ENCODE results near the gene CCL26. TPM values are rescaled to one million over a fixed set of nuclear protein-coding genes. Genes with fewer than 3 reads are reported as not detected.
"Not testable (repeated sequence)": the region's sequence is repeated elsewhere in the genome, so short reads cannot be mapped to it uniquely, and the experiment has no call there.

Gene CCL26
- total RNA-seq, 5 donors from 2014 or later (not counting 1 experiment from before 2014, with no cell fraction given), result not detected

DNA sequence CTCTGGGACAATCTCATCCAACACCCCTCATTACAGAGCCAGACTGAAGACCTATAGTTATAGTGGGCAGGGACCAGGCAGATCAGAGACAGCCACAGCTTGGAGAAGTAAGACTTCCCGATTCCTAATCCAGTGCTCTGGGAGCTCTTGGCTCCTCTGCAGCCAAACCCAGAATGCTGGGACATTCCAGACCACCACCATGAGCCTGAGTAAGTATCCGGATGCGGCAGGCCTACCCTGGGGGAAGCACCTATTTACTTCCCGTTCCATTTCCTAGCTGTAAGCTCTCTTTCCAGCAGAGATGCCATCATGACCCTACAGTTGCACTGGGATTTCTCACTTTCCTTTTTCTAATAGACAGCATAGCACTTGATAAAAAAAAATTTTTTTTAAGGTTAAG, 49.6 kb downstream of the CCL26 start:
- Mint-ChIP-seq H3K4me1 (peaks cover 0 to 6% (median under 1%) of the 10 kb centered on the region in 3 donors), H3K9me3 (no peaks in the 10 kb centered on the region), H3K27me3 (no peaks in the 10 kb centered on the region), H3K27ac (no peak overlapping the region), H3K4me3 (no peak overlapping the region), H3K36me3 (no peaks in the 10 kb centered on the region)
- ATAC-seq (replicated peaks in 1 of 4), result no peak
- Histone ChIP-seq H3K4me1 (ENCODE audit: control insufficient read depth in 1 of 2, extremely low read depth in 1 of 2, insufficient read depth in 2 of 2, low read length in 2 of 2) (peaks cover 0 to 9% of the 10 kb centered on the region in 2 experiments), H3K27ac (ENCODE audit: low read length) (no peak overlapping the region), H3K4me3 (ENCODE audit: control insufficient read depth in 1 of 2, extremely low read depth in 1 of 2, low read length in 1 of 2) (no peak overlapping the region), H3K27me3 (replicated peaks in 1 of 2; ENCODE audit: control insufficient read depth in 2 of 2, extremely low read depth in 1 of 2, insufficient read depth in 2 of 2, low read length in 1 of 2) (no peaks in the 10 kb centered on the region), H3K36me3 (ENCODE audit: control insufficient read depth in 2 of 2, extremely low read depth in 1 of 2, insufficient read depth in 1 of 2, low read length in 1 of 2) (no peaks in the 10 kb centered on the region), H3K9me3 (no peaks in the 10 kb centered on the region)
- DNase-seq, result no peak
- WGBS (ENCODE audit: insufficient coverage), result 100% methylated on average over 2 of the region's 4 CpGs
- CTCF ChIA-PET, result no interaction called here
- POLR2A ChIA-PET, result interaction anchor here in 1 of 2 donors (0.6 kb wide), 1 partner anchor 19 kb away, joined by 11 read pairs; no protein-coding TSS in a partner anchor

DNA sequence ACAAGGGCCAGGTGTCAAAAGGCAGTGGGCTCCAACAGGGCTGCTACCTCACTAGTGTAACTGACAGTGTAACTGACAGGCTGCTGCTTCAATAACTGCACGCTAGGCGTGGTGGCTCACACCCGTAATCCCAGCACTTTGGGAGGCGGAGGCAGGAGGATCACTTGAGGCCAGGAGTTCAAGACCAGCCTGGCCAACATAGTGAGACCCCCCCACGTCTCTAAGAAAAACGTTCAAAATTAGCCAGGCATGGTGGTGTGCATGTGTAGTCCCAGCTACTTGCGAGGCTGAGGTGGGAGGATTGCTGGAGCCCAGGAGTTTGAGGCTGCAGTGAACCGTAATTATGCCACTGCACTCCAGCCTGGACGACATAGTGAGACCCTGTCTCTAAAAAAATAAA, 50.1 kb downstream of the CCL26 start:
- CTCF ChIA-PET; H3K27ac ChIP-seq (ENCODE audit: low read length); POLR2A ChIA-PET; H3K36me3 Mint-ChIP-seq; H3K4me1 ChIP-seq (ENCODE audit: control insufficient read depth in 1 of 2, extremely low read depth in 1 of 2, insufficient read depth in 2 of 2, low read length in 2 of 2); H3K27me3 ChIP-seq (replicated peaks in 1 of 2; ENCODE audit: control insufficient read depth in 2 of 2, extremely low read depth in 1 of 2, insufficient read depth in 2 of 2, low read length in 1 of 2); H3K4me3 Mint-ChIP-seq; H3K36me3 ChIP-seq (ENCODE audit: control insufficient read depth in 2 of 2, extremely low read depth in 1 of 2, insufficient read depth in 1 of 2, low read length in 1 of 2); DNase-seq; H3K4me3 ChIP-seq (ENCODE audit: control insufficient read depth in 1 of 2, extremely low read depth in 1 of 2, low read length in 1 of 2); H3K9me3 ChIP-seq; H3K4me1 Mint-ChIP-seq; H3K27ac Mint-ChIP-seq; ATAC-seq (replicated peaks in 1 of 4); H3K9me3 Mint-ChIP-seq; H3K27me3 Mint-ChIP-seq: not testable (repeated sequence)
- 91% methylated on average over 7 of the region's 9 CpGs for WGBS (ENCODE audit: insufficient coverage)

DNA sequence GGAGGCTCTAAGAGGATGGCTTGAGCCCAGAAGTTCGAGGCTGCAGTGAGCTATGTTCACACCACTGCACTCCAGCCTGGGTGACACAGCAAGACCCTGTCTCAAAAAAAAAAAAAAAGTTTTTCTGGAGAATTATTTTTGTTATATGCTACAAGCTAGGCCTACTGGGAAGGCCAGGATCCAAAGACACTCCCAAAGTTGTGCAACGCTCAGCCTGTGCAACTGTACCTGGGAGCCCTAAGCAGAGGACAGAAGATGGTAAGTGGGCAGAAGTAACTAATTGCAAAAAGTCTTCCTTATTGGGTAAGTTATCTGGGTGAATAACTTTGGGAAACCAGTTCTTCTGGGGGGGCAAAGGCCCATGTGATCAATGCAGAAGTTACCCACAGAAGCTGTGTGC, 50.6 kb downstream of the CCL26 start:
- Mint-ChIP-seq H3K4me3 (no peak overlapping the region), H3K27me3 (no peaks in the 10 kb centered on the region), H3K27ac (no peak overlapping the region), H3K9me3 (no peaks in the 10 kb centered on the region), H3K4me1 (peaks cover 0 to 3% (median 0%) of the 10 kb centered on the region in 3 donors), H3K36me3 (no peaks in the 10 kb centered on the region)
- ChIA-PET CTCF (interaction anchor here in 1 of 2 donors (0.6 kb wide), 1 partner anchor 65 kb away, joined by 6 read pairs; no protein-coding TSS in a partner anchor), POLR2A (no interaction called here)
- ATAC-seq (replicated peaks in 1 of 4) (no peak), DNase-seq (no peak)
- WGBS (ENCODE audit: insufficient coverage), result 71% methylated on average over 1 of the region's 2 CpGs
- Histone ChIP-seq H3K9me3 (no peaks in the 10 kb centered on the region), H3K27ac (ENCODE audit: low read length) (no peak overlapping the region), H3K4me1 (ENCODE audit: control insufficient read depth in 1 of 2, extremely low read depth in 1 of 2, insufficient read depth in 2 of 2, low read length in 2 of 2) (peaks cover 0 to 3% of the 10 kb centered on the region in 2 experiments), H3K4me3 (ENCODE audit: control insufficient read depth in 1 of 2, extremely low read depth in 1 of 2, low read length in 1 of 2) (no peak overlapping the region), H3K27me3 (replicated peaks in 1 of 2; ENCODE audit: control insufficient read depth in 2 of 2, extremely low read depth in 1 of 2, insufficient read depth in 2 of 2, low read length in 1 of 2) (no peaks in the 10 kb centered on the region), H3K36me3 (ENCODE audit: control insufficient read depth in 2 of 2, extremely low read depth in 1 of 2, insufficient read depth in 1 of 2, low read length in 1 of 2) (no peaks in the 10 kb centered on the region)

DNA sequence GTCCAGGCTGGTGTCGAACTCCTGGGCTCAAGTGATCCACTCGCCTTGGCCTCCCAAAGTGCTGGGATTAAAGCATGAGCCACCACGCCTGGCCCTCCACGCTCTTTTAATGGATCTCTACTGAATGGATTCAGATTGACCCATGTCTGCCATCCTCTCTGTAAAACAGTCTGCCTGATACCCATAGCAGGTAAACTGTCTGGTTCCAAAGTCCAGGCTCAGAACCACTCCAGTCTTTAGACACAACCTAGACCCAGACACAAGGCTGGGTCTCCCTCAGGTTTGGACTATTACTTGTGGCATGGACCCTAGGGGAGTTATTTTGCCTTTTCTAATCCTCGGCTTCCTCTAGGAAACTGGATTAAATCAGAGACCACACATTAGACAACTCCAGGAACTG, 52.4 kb downstream of the CCL26 start:
- no peaks in the 10 kb centered on the region for H3K9me3 Mint-ChIP-seq
- H3K27me3 ChIP-seq (replicated peaks in 1 of 2; ENCODE audit: control insufficient read depth in 2 of 2, extremely low read depth in 1 of 2, insufficient read depth in 2 of 2, low read length in 1 of 2), result no peaks in the 10 kb centered on the region
- 98% methylated on average over 4 of the region's 5 CpGs for WGBS (ENCODE audit: insufficient coverage)

More for the DNA sequence above, 52.4 kb downstream of the CCL26 start:
- ATAC-seq (replicated peaks in 1 of 4) (no peak), DNase-seq (no peak)
- no peaks in the 10 kb centered on the region for H3K4me1 ChIP-seq (ENCODE audit: control insufficient read depth in 1 of 2, extremely low read depth in 1 of 2, insufficient read depth in 2 of 2, low read length in 2 of 2)
- Mint-ChIP-seq H3K36me3 (peaks cover 3% of the 10 kb centered on the region), H3K27me3 (peaks cover 0 to 6% of the 10 kb centered on the region in 2 donors), H3K4me3 (no peak overlapping the region), H3K27ac (no peak overlapping the region), H3K4me1 (peaks cover 0 to 1% (median 0%) of the 10 kb centered on the region in 3 donors)
- H3K36me3 ChIP-seq (ENCODE audit: control insufficient read depth in 2 of 2, extremely low read depth in 1 of 2, insufficient read depth in 1 of 2, low read length in 1 of 2), result no peaks in the 10 kb centered on the region
- no peak overlapping the region for H3K27ac ChIP-seq (ENCODE audit: low read length)
- ChIA-PET CTCF (no interaction called here), POLR2A (no interaction called here)
- no peak overlapping the region for H3K4me3 ChIP-seq (ENCODE audit: control insufficient read depth in 1 of 2, extremely low read depth in 1 of 2, low read length in 1 of 2)
- no peaks in the 10 kb centered on the region for H3K9me3 ChIP-seq

Other genes starting within 250 kb of the CCL26 start
- gene HIP1, start 33.3 kb downstream of the CCL26 start, total RNA-seq, result 1 to 10 TPM; 3.2 to 8.4 (median 3.6) TPM
- not detected for gene CCL24, start 41.6 kb upstream of the CCL26 start, total RNA-seq
- 100 to 1,000 TPM in 1 of 5 donors, 10 to 100 TPM in 4; 46.7 to 110 (median 59.4) TPM for gene RHBDD2, start 106.8 kb upstream of the CCL26 start, total RNA-seq
- gene POR, start 142.9 kb upstream of the CCL26 start, total RNA-seq, result 10 to 100 TPM; 41.1 to 83.3 (median 58.8) TPM
- 10 to 100 TPM; 15.2 to 38.5 (median 34.4) TPM for gene TMEM120A, start 222.4 kb upstream of the CCL26 start, total RNA-seq

Data from T-cell (primary cell).